ENCODE measurements around the gene TFEB. TPM values are rescaled to one million over a fixed set of nuclear protein-coding genes. Genes with fewer than 3 reads are reported as not detected.
A peak's percentile ranks its signal among the peaks of the same experiment; 100 is the strongest.

The TFEB gene
- total RNA-seq, 1 experiment from 2014 or later: 16.2 TPM

DNA sequence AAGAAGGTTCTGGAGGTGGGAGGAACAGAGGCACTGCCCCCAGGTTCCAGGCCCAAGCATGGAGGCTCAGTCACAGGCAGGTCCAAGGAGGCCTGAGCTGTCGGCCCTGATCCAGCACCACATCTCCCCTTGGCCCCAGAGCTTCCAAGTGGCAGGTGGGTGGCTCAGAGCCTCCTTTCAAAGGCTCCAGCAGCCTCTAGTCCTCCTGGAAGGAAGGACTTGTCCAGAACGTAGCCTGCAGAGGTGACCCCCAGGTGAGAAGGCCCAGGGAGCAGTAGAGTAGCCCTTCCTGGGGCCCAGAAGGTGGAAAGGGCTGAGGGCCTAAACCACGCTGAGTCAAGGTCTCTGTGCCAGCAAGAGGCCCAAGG lies 7.7 kb downstream of the TFEB start:
- DNase-seq (ENCODE audit: unreplicated experiment): no peak
- POLR2A ChIA-PET: no interaction called here
- TF ChIP-seq, protein P1, sequence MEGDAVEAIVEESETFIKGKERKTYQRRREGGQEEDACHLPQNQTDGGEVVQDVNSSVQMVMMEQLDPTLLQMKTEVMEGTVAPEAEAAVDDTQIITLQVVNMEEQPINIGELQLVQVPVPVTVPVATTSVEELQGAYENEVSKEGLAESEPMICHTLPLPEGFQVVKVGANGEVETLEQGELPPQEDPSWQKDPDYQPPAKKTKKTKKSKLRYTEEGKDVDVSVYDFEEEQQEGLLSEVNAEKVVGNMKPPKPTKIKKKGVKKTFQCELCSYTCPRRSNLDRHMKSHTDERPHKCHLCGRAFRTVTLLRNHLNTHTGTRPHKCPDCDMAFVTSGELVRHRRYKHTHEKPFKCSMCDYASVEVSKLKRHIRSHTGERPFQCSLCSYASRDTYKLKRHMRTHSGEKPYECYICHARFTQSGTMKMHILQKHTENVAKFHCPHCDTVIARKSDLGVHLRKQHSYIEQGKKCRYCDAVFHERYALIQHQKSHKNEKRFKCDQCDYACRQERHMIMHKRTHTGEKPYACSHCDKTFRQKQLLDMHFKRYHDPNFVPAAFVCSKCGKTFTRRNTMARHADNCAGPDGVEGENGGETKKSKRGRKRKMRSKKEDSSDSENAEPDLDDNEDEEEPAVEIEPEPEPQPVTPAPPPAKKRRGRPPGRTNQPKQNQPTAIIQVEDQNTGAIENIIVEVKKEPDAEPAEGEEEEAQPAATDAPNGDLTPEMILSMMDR (IDR thresholded peaks at IDR 0.05; ENCODE audit: unreplicated experiment): no peak
- Mint-ChIP-seq H3K4me3 (ENCODE audit: unreplicated experiment) (no peak overlapping the region), H3K9me3 (ENCODE audit: unreplicated experiment) (no peaks in the 10 kb centered on the region), H3K36me3 (ENCODE audit: insufficient read depth, unreplicated experiment) (peaks cover 6% of the 10 kb centered on the region), H3K4me1 (ENCODE audit: insufficient read depth, unreplicated experiment) (peaks cover 42% of the 10 kb centered on the region), H3K27me3 (ENCODE audit: insufficient read depth, unreplicated experiment) (no peaks in the 10 kb centered on the region), H3K27ac (ENCODE audit: low read depth, unreplicated experiment) (no peak overlapping the region)
- BruUV-seq (replicated peaks): no TSS peak
- CTCF ChIA-PET: no interaction called here
- intact Hi-C loops (cut with micrococcal nuclease): no loop called here

DNA sequence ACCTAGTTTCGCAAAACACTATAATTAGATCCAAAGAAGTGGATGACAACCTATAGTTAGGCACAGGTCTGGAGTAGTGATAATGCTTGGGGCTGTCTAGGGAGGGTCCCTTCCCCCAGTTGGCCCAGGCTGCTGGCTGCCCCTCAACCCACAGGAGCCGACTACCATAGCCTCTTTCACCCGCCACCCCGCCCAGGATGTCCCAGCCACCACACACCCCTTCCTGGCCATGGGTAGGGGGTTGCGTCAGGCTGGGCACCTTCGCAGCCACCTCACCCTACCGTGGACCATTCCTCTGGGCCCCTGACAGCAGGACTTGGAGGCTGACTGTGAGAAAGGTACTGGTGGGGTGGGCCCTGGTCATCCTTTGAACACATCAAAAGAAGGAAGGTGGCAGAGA lies 8.5 kb downstream of the TFEB start:
- Mint-ChIP-seq H3K4me3 (ENCODE audit: unreplicated experiment) (no peak overlapping the region), H3K4me1 (ENCODE audit: insufficient read depth, unreplicated experiment) (peaks cover 42% of the 10 kb centered on the region), H3K27ac (ENCODE audit: low read depth, unreplicated experiment) (no peak overlapping the region), H3K9me3 (ENCODE audit: unreplicated experiment) (no peaks in the 10 kb centered on the region), H3K27me3 (ENCODE audit: insufficient read depth, unreplicated experiment) (no peaks in the 10 kb centered on the region), H3K36me3 (ENCODE audit: insufficient read depth, unreplicated experiment) (peaks cover 6% of the 10 kb centered on the region)
- intact Hi-C loops (cut with micrococcal nuclease): no loop called here
- POLR2A ChIA-PET: no interaction called here
- no peak for DNase-seq (ENCODE audit: unreplicated experiment)
- TF ChIP-seq, protein P1 (IDR thresholded peaks at IDR 0.05; ENCODE audit: unreplicated experiment): no peak
- CTCF ChIA-PET: no interaction called here
- no TSS peak for BruUV-seq (replicated peaks)

GRCh38 chr6:41724586-41725501 lies 10.6 kb downstream of the TFEB start:
- no peak overlapping the region for H3K27ac Mint-ChIP-seq (ENCODE audit: low read depth, unreplicated experiment)
- no peak for DNase-seq (ENCODE audit: unreplicated experiment)
- CTCF ChIA-PET: interaction anchor here (0.6 to 1.0 kb wide), 5 partner anchors 8 to 120 kb away, joined by 3 to 6 read pairs (median 4); no protein-coding TSS in a partner anchor
- POLR2A ChIA-PET: interaction anchor here (0.6 to 4.7 kb wide), 3 partner anchors 9 to 100 kb away, joined by 3 to 41 read pairs (median 3); no protein-coding TSS in a partner anchor
- intact Hi-C loops (cut with micrococcal nuclease): no loop called here
- no peaks in the 10 kb centered on the region for H3K9me3 Mint-ChIP-seq (ENCODE audit: unreplicated experiment)
- H3K4me1 Mint-ChIP-seq (ENCODE audit: insufficient read depth, unreplicated experiment): peaks cover 41% of the 10 kb centered on the region
- H3K4me3 Mint-ChIP-seq (ENCODE audit: unreplicated experiment): no peak overlapping the region
- no peaks in the 10 kb centered on the region for H3K27me3 Mint-ChIP-seq (ENCODE audit: insufficient read depth, unreplicated experiment)
- H3K36me3 Mint-ChIP-seq (ENCODE audit: insufficient read depth, unreplicated experiment): peaks cover 6% of the 10 kb centered on the region
- TF ChIP-seq, protein P1 (IDR thresholded peaks at IDR 0.05; ENCODE audit: unreplicated experiment): no peak
- BruUV-seq (replicated peaks): no TSS peak

- POLR2A ChIA-PET: interaction anchor here (0.6 to 4.7 kb wide), 6 partner anchors 9 to 99 kb away, joined by 3 to 52 read pairs (median 4); no protein-coding TSS in a partner anchor
- Mint-ChIP-seq H3K9me3 (ENCODE audit: unreplicated experiment) (no peaks in the 10 kb centered on the region), H3K27ac (ENCODE audit: low read depth, unreplicated experiment) (peak overlapping the region; percentile 94)
Measured at GRCh38 chr6:41724228-41724580, 11.2 kb downstream of the TFEB start.

More at GRCh38 chr6:41724228-41724580, 11.2 kb downstream of the TFEB start:
- Mint-ChIP-seq H3K4me3 (ENCODE audit: unreplicated experiment) (peak overlapping the region; percentile 54), H3K36me3 (ENCODE audit: insufficient read depth, unreplicated experiment) (peaks cover 6% of the 10 kb centered on the region), H3K27me3 (ENCODE audit: insufficient read depth, unreplicated experiment) (no peaks in the 10 kb centered on the region), H3K4me1 (ENCODE audit: insufficient read depth, unreplicated experiment) (peaks cover 41% of the 10 kb centered on the region)
- TF ChIP-seq, protein P1 (IDR thresholded peaks at IDR 0.05; ENCODE audit: unreplicated experiment): no peak
- no peak for DNase-seq (ENCODE audit: unreplicated experiment)
- BruUV-seq (replicated peaks): no TSS peak
- intact Hi-C loops (cut with micrococcal nuclease): no loop called here
- CTCF ChIA-PET: interaction anchor here (0.6 to 1.0 kb wide), 4 partner anchors 9 to 51 kb away, joined by 3 to 6 read pairs (median 4); no protein-coding TSS in a partner anchor
